NCI-H146 treated with DMSO at 0.1 percent for 48 hours (cell line): ENCODE measurements around the gene GNAZ.
"Not testable (repeated sequence)": the region's sequence is repeated elsewhere in the genome, so short reads cannot be mapped to it uniquely, and the experiment has no call there.

Experiments
- DNase-seq: peaks from one replicate; lab custom pipeline; 2025; ENCODE audit not compliant: unreplicated experiment; lab: John Stamatoyannopoulos, UW

GNAZ gene

GRCh38 chr22:23042179-23042578 lies 28.1 kb upstream of the GNAZ start:
- DNase-seq = no peak

GRCh38 chr22:23044570-23044969 lies 25.7 kb upstream of the GNAZ start:
- DNase-seq = no peak

GRCh38 chr22:23045461-23045860 lies 24.9 kb upstream of the GNAZ start:
- no peak for DNase-seq

- no peak for DNase-seq
These were observed 23.1 kb upstream of the GNAZ start for GRCh38 chr22:23047265-23047664.

- DNase-seq = no peak
These were observed 22.6 kb upstream of the GNAZ start for GRCh38 chr22:23047742-23048141.

- not testable (repeated sequence) for DNase-seq
These were observed 19.8 kb upstream of the GNAZ start for GRCh38 chr22:23050546-23050945.

- DNase-seq = no peak
These were observed 17.1 kb upstream of the GNAZ start for GRCh38 chr22:23053051-23053707.

- no peak for DNase-seq
These were observed 16.3 kb upstream of the GNAZ start for GRCh38 chr22:23053912-23054530.

GRCh38 chr22:23054531-23055257 lies 15.6 kb upstream of the GNAZ start:
- no peak for DNase-seq

GRCh38 chr22:23055449-23056179 lies 14.7 kb upstream of the GNAZ start:
- no peak for DNase-seq

GRCh38 chr22:23057331-23057730 lies 13.0 kb upstream of the GNAZ start:
- DNase-seq = no peak

- no peak for DNase-seq
These were observed 12.3 kb upstream of the GNAZ start for GRCh38 chr22:23058063-23058462.

- no peak for DNase-seq
These were observed 11.6 kb upstream of the GNAZ start for GRCh38 chr22:23058481-23059283.

- DNase-seq = no peak
These were observed 10.9 kb upstream of the GNAZ start for GRCh38 chr22:23059284-23059948.

- no peak for DNase-seq
These were observed 9.5 kb upstream of the GNAZ start for GRCh38 chr22:23060612-23061400.

GRCh38 chr22:23061471-23062280 lies 8.6 kb upstream of the GNAZ start:
- no peak for DNase-seq

- DNase-seq = no peak
These were observed 7.4 kb upstream of the GNAZ start for GRCh38 chr22:23062616-23063538.
